ENCODE measurements around the gene NFATC1.

DNA sequence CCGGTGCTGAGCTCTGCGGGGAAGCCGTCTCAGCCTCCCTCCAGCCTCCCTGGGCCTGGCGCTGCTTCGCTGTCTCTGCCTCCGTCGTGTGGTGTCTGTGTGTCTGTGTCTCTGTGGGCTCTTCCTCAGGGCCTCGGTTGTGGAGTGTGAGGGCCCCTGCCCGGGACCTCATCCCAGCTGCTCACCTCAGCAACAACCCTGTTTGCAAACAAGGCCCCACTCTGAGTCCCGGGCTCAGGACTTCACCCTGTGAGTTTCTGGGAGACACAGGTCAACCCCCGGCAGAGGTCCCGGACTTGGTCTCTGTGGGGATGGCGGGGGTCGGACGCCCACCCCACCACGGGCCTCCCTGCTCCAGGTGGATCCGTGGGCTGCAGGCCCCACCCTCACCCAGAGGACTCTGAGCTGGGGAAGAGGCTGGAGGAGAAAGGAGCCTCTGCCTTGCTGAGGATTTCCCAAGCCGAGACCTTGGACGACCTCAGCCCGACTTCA lies 156.5 kb downstream of the NFATC1 start:
- TF ChIP-seq, protein P1, sequence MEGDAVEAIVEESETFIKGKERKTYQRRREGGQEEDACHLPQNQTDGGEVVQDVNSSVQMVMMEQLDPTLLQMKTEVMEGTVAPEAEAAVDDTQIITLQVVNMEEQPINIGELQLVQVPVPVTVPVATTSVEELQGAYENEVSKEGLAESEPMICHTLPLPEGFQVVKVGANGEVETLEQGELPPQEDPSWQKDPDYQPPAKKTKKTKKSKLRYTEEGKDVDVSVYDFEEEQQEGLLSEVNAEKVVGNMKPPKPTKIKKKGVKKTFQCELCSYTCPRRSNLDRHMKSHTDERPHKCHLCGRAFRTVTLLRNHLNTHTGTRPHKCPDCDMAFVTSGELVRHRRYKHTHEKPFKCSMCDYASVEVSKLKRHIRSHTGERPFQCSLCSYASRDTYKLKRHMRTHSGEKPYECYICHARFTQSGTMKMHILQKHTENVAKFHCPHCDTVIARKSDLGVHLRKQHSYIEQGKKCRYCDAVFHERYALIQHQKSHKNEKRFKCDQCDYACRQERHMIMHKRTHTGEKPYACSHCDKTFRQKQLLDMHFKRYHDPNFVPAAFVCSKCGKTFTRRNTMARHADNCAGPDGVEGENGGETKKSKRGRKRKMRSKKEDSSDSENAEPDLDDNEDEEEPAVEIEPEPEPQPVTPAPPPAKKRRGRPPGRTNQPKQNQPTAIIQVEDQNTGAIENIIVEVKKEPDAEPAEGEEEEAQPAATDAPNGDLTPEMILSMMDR (conservative IDR thresholded peaks at IDR 0.05 in 1 of 2, IDR thresholded peaks at IDR 0.05 in 1 of 2; ENCODE audit: low read depth in 1 of 2, low read length in 2 of 2): no peak
- TF ChIP-seq EZH2 (IDR thresholded peaks at IDR 0.05; ENCODE audit: low read length, missing control alignments): no peak
